ENCODE measurements around the gene CDYL. TPM values are rescaled to one million over a fixed set of nuclear protein-coding genes. Genes with fewer than 3 reads are reported as not detected.
A peak's percentile ranks its signal among the peaks of the same experiment; 100 is the strongest.

Gene CDYL
- polyA plus RNA-seq, 1 experiment = 26.6 TPM

GRCh38 chr6:4788953-4789584, 12.9 kb downstream of the CDYL start:
- ChIA-PET POLR2A (no interaction called here), CTCF (no interaction called here)
- Histone ChIP-seq H3K4me3 (ENCODE audit: low read depth, low read length) (no peak overlapping the region), H3K27me3 (ENCODE audit: control insufficient read depth, insufficient read depth, low read length) (no peaks in the 10 kb centered on the region), H3K9me3 (ENCODE audit: control insufficient read depth, insufficient read depth, low read length) (no peaks in the 10 kb centered on the region), H3K27ac (ENCODE audit: low read depth, low read length) (no peak overlapping the region)
- no peak for TF ChIP-seq CTCF (IDR thresholded peaks at IDR 0.05; ENCODE audit: low read depth, low read length)
- no peak for DNase-seq (ENCODE audit: low read depth, low spot score)

GRCh38 chr6:4790158-4790899, 14.1 kb downstream of the CDYL start:
- Histone ChIP-seq H3K27me3 (ENCODE audit: control insufficient read depth, insufficient read depth, low read length) (no peaks in the 10 kb centered on the region), H3K27ac (ENCODE audit: low read depth, low read length) (no peak overlapping the region), H3K4me3 (ENCODE audit: low read depth, low read length) (no peak overlapping the region), H3K9me3 (ENCODE audit: control insufficient read depth, insufficient read depth, low read length) (no peaks in the 10 kb centered on the region)
- peak; percentile 36 for TF ChIP-seq CTCF (IDR thresholded peaks at IDR 0.05; ENCODE audit: low read depth, low read length)
- ChIA-PET CTCF (interaction anchor here (0.6 to 1.9 kb wide), 2 partner anchors 10 to 396 kb away, joined by 4 to 7 read pairs; no protein-coding TSS in a partner anchor), POLR2A (no interaction called here)
- no peak for DNase-seq (ENCODE audit: low read depth, low spot score)

GRCh38 chr6:4794140-4794707, 18.0 kb downstream of the CDYL start:
- ChIA-PET POLR2A (no interaction called here), CTCF (interaction anchor here (0.6 to 1.0 kb wide), 2 partner anchors 11 to 520 kb away, joined by 3 to 6 read pairs; no protein-coding TSS in a partner anchor)
- no peak overlapping the region for H3K4me3 ChIP-seq (ENCODE audit: low read depth, low read length)
- no peaks in the 10 kb centered on the region for H3K9me3 ChIP-seq (ENCODE audit: control insufficient read depth, insufficient read depth, low read length)
- no peak overlapping the region for H3K27ac ChIP-seq (ENCODE audit: low read depth, low read length)
- TF ChIP-seq CTCF (IDR thresholded peaks at IDR 0.05; ENCODE audit: low read depth, low read length) = no peak
- no peak for DNase-seq (ENCODE audit: low read depth, low spot score)
- no peaks in the 10 kb centered on the region for H3K27me3 ChIP-seq (ENCODE audit: control insufficient read depth, insufficient read depth, low read length)

GRCh38 chr6:4797587-4797986, 21.4 kb downstream of the CDYL start:
- Histone ChIP-seq H3K27ac (ENCODE audit: low read depth, low read length) (no peak overlapping the region), H3K27me3 (ENCODE audit: control insufficient read depth, insufficient read depth, low read length) (no peaks in the 10 kb centered on the region), H3K9me3 (ENCODE audit: control insufficient read depth, insufficient read depth, low read length) (peaks cover 4% of the 10 kb centered on the region), H3K4me3 (ENCODE audit: low read depth, low read length) (no peak overlapping the region)
- DNase-seq (ENCODE audit: low read depth, low spot score) = no peak
- no peak for TF ChIP-seq CTCF (IDR thresholded peaks at IDR 0.05; ENCODE audit: low read depth, low read length)
- POLR2A ChIA-PET = interaction anchor here (0.6 kb wide), 1 partner anchor 81 kb away, joined by 9 read pairs; no protein-coding TSS in a partner anchor
- CTCF ChIA-PET = no interaction called here

- no peak for TF ChIP-seq CTCF (IDR thresholded peaks at IDR 0.05; ENCODE audit: low read depth, low read length)
- peaks cover 4% of the 10 kb centered on the region for H3K9me3 ChIP-seq (ENCODE audit: control insufficient read depth, insufficient read depth, low read length)
- POLR2A ChIA-PET = no interaction called here
- H3K4me3 ChIP-seq (ENCODE audit: low read depth, low read length) = no peak overlapping the region
- H3K27me3 ChIP-seq (ENCODE audit: control insufficient read depth, insufficient read depth, low read length) = no peaks in the 10 kb centered on the region
- DNase-seq (ENCODE audit: low read depth, low spot score) = no peak
- H3K27ac ChIP-seq (ENCODE audit: low read depth, low read length) = no peak overlapping the region
- CTCF ChIA-PET = interaction anchor here (2.4 kb wide), 1 partner anchor 9 kb away, joined by 7 read pairs; no protein-coding TSS in a partner anchor
These were observed 23.7 kb downstream of the CDYL start for GRCh38 chr6:4799912-4800311.

Measured in AG04450 (cell line).